Activated CD4-positive, alpha-beta memory T cell treated with anti-CD3 and anti-CD28 coated beads for 36 hours (primary cell): ENCODE results near the gene TMEM178B. TPM values are rescaled to one million over a fixed set of nuclear protein-coding genes. Genes with fewer than 3 reads are reported as not detected.
"Not testable (repeated sequence)": the region's sequence is repeated elsewhere in the genome, so short reads cannot be mapped to it uniquely, and the experiment has no call there.

Source experiments
- CTCF ChIA-PET: fragments of 350-600 bp; sonication (Branson Sonifier 250); formaldehyde crosslinking; loops from one replicate; lab custom pipeline; 2021; ENCODE audit warnings: antibody characterized with exemption, inconsistent platforms; lab: Charles Lee
- POLR2A ChIA-PET: fragments of 350-600 bp; sonication (Branson Sonifier 250); formaldehyde crosslinking; loops from one replicate; lab custom pipeline; 2021; ENCODE audit warnings: antibody characterized with exemption; lab: Charles Lee
- DNase-seq: peaks from one replicate; pipeline ENCODE4 v3.0.0-alpha.2; 2020
- H3K27ac Mint-ChIP-seq: one replicate; pipeline ENCODE4 v1.8.0; 2021; ENCODE audit warnings: mixed read lengths
- H3K27me3 Mint-ChIP-seq: one replicate; pipeline ENCODE4 v1.8.0; 2021; ENCODE audit warnings: mixed read lengths
- H3K36me3 Mint-ChIP-seq: one replicate; pipeline ENCODE4 v1.8.0; 2021; ENCODE audit warnings: mixed read lengths
- H3K4me1 Mint-ChIP-seq: one replicate; pipeline ENCODE4 v1.8.0; 2021; ENCODE audit warnings: low read depth, mixed read lengths
- H3K4me3 Mint-ChIP-seq: one replicate; pipeline ENCODE4 v1.8.0; 2021; ENCODE audit warnings: mild to moderate bottlenecking, mixed read lengths
- H3K9me3 Mint-ChIP-seq: one replicate; pipeline ENCODE4 v1.8.0; 2021; ENCODE audit warnings: mixed read lengths
- intact Hi-C: fragments of 100-400 bp; cut with micrococcal nuclease; formaldehyde crosslinking; loops from one replicate; pipeline ENCODE4 v1.15.1; 2023
- total RNA-seq, 2 experiments: library from RNA; stranded (reverse); gene quantifications; one replicate each; pipeline ENCODE4 v1.2.3, GENCODE V29; 2021

The TMEM178B gene
- total RNA-seq, 2 experiments from 2014 or later: 0.58 to 0.81 TPM

DNA sequence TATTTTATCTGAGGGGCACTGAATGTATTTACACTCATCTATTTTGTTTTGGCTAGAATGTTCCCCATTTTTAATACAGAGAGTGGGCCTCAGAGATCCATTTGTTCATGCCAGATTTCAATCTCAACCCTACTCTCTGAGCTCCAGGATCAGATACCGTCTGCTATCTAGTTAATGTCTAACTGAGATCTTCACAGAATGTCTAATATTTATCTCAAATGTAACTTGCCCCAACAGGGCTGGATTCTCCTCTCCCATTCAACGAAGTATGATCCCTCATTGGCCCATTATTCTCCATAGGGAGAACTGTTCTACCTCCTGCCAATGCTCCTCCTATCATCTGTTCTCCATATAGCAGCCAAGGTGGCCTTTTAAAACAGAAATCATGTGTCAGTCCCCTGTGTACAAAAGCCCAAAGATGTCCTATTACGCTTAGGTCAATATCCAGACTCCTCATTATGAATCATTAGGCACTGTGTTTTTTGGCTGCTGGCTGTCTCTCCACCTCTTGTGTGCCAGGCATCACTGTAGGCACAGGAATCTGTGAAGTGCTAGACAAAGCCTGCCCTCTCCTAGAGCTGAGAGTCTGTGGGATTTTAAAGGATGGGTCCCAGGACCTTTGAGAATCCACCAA lies 308.0 kb downstream of the TMEM178B start:
- Mint-ChIP-seq H3K4me3 (no peak overlapping the region), H3K36me3 (no peaks in the 10 kb centered on the region), H3K4me1 (no peaks in the 10 kb centered on the region), H3K27me3 (peaks cover 11% of the 10 kb centered on the region), H3K9me3 (no peaks in the 10 kb centered on the region), H3K27ac (no peak overlapping the region)
- ChIA-PET POLR2A (no interaction called here), CTCF (no interaction called here)
- intact Hi-C loops: no loop called here
- no peak for DNase-seq

DNA sequence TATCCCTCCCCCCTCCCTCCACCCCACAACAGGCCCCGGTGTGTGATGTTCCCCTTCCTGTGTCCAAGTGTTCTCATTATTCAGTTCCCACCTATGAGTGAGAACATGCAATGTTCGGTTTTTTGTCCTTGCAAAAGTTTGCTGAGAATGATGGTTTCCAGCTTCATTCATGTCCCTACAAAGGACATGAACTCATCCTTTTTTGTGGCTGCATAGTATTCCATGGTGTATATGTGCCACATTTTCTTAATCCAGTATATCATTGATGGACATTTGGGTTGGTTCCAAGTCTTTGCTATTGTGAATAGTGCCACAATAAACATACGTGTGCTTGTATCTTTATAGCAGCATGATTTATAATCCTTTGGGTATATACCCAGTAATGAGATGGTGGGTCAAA lies 309.5 kb downstream of the TMEM178B start:
- DNase-seq, H3K27ac Mint-ChIP-seq, H3K9me3 Mint-ChIP-seq, intact Hi-C loops, H3K36me3 Mint-ChIP-seq, H3K4me3 Mint-ChIP-seq, CTCF ChIA-PET, H3K4me1 Mint-ChIP-seq, POLR2A ChIA-PET: not testable (repeated sequence)
- peaks cover 14% of the 10 kb centered on the region for H3K27me3 Mint-ChIP-seq

DNA sequence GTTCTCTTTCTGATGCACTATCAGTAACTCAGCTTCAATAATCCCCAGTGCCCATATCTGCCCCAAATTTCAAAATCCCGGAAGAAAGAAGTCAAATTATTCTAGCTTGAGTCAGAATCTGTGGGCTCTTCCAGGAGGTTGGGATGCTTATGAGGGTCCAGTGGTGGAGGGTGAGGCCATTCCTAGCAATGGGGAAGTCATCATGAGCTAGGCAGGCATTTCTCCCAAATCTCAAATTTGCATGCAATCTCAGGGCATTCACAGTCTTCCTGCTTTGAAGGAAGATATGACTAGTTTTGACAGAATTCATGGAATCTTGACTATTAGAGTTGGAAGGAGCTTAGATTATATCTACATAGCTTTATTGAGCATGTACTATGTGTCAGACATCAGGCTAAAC lies 313.0 kb downstream of the TMEM178B start:
- CTCF ChIA-PET: no interaction called here
- Mint-ChIP-seq H3K36me3 (no peaks in the 10 kb centered on the region), H3K27ac (no peak overlapping the region), H3K9me3 (no peaks in the 10 kb centered on the region), H3K4me1 (no peaks in the 10 kb centered on the region), H3K27me3 (peaks cover 14% of the 10 kb centered on the region), H3K4me3 (no peak overlapping the region)
- intact Hi-C loops: no loop called here
- POLR2A ChIA-PET: no interaction called here
- no peak for DNase-seq

DNA sequence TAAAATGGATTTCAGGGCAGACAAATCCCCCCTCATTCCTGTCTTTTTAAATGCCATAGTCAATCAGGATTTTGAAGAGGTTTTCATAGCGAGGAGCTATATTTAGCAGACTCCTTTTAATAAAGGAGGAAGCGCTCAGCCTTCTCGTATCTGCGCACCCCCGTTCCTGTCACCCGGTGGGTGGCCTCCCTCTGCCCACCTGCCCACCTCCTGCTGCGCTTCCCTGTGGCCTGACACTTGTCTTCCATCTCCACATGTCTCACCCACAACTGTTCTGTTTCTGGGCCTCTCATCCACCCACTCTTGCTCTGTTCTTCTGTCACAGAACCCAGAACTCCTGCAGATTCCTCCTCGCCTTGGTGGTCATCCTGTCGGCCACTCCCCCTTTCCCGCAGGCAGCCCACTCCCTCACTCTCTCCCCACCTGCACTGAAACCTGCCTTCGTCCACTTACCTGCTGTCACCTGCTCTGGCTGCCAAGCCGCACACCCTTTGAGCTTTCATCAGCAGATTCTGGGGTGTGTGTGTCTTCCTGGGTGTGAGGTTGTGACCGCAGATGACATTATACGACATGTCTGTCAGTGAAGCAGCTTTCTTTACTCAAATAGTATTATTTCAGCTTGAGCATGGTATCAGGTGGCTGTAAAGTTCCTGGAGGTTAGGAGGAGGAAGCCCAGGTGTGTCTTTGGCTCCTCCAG lies 313.8 kb downstream of the TMEM178B start:
- ChIA-PET POLR2A (no interaction called here), CTCF (interaction anchor here (0.7 kb wide), 1 partner anchor 14 kb away, joined by 3 read pairs; no protein-coding TSS in a partner anchor)
- Mint-ChIP-seq H3K4me3 (no peak overlapping the region), H3K36me3 (no peaks in the 10 kb centered on the region), H3K4me1 (no peaks in the 10 kb centered on the region), H3K9me3 (no peaks in the 10 kb centered on the region), H3K27ac (no peak overlapping the region), H3K27me3 (peaks cover 14% of the 10 kb centered on the region)
- no peak for DNase-seq
- intact Hi-C loops: no loop called here

DNA sequence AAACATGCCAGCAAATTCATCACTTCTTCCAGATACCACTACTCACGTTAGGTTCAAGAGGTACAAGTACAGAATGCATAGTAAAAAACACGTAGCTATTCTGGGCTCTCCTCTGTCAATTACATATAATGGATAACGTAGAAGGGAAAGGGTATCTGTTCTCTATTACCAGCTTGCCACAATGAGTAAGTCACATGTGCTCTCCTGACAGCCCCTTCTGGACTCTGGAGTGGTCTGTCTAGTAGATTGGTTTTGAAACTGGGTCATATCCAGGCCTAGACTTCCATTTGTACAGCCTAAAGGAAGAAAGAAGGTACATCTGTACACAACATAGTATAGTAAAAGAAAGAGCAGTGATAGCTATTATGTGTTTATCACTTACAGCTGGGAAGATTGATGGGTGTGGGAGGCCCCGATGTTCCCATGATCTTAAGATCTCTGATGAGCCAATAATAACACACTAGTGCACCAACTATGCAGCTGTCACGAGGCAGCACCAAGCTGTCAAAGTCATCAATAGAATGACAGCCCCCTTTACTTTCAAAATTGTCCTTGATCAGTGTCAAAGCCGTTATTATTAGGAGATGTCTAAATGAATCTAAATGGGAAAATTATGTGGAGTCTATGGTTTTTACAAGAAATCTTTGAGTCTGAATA lies 315.4 kb downstream of the TMEM178B start:
- Mint-ChIP-seq H3K27ac (no peak overlapping the region), H3K4me3 (no peak overlapping the region), H3K4me1 (no peaks in the 10 kb centered on the region), H3K36me3 (no peaks in the 10 kb centered on the region), H3K9me3 (no peaks in the 10 kb centered on the region), H3K27me3 (peaks cover 13% of the 10 kb centered on the region)
- intact Hi-C loops: no loop called here
- no peak for DNase-seq
- ChIA-PET CTCF (no interaction called here), POLR2A (no interaction called here)

DNA sequence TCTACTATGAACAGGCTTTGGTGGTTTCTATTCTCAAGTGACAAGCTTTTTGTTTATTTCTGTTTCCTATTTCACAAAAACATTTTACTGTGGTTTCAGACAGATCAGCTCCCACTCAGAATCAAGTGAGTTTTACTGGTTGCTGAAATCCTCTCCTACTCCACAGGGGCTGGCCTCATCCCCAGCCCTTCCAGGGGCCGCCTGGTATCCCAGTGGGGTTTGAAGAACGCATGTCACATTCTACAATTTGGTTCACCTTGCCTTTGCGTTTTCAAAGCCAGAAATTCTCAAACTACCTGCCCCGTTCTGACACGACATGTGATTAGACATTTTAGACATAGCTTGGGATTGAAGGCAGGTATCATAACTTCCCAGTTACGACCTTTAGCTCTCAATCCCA lies 316.5 kb downstream of the TMEM178B start:
- Mint-ChIP-seq H3K27ac (no peak overlapping the region), H3K27me3 (peaks cover 9% of the 10 kb centered on the region), H3K9me3 (no peaks in the 10 kb centered on the region), H3K4me3 (no peak overlapping the region), H3K36me3 (no peaks in the 10 kb centered on the region), H3K4me1 (no peaks in the 10 kb centered on the region)
- POLR2A ChIA-PET: no interaction called here
- intact Hi-C loops: no loop called here
- CTCF ChIA-PET: no interaction called here
- DNase-seq: no peak

DNA sequence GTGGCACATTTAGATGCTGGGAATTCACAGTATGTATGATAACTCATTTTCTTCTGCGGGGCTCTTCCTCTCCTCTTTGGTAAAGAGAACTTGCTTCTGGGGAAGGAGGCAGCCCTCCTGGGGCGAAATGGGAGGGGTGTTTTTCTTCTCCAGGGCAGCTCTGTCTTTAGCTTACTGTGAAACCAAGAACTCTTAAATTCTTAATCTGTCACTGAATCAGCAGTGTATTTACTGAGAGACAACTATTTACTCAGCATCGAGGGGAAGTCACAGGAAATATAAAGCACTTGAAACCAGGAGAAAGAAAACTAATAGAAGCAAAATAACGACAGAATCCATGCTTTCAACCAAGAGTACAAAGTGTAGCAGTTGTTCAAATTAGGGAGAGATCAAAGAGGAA lies 319.2 kb downstream of the TMEM178B start:
- ChIA-PET CTCF (no interaction called here), POLR2A (no interaction called here)
- Mint-ChIP-seq H3K4me3 (no peak overlapping the region), H3K27me3 (peaks cover 2% of the 10 kb centered on the region), H3K36me3 (no peaks in the 10 kb centered on the region), H3K27ac (no peak overlapping the region), H3K4me1 (no peaks in the 10 kb centered on the region), H3K9me3 (no peaks in the 10 kb centered on the region)
- intact Hi-C loops: no loop called here
- DNase-seq: no peak

DNA sequence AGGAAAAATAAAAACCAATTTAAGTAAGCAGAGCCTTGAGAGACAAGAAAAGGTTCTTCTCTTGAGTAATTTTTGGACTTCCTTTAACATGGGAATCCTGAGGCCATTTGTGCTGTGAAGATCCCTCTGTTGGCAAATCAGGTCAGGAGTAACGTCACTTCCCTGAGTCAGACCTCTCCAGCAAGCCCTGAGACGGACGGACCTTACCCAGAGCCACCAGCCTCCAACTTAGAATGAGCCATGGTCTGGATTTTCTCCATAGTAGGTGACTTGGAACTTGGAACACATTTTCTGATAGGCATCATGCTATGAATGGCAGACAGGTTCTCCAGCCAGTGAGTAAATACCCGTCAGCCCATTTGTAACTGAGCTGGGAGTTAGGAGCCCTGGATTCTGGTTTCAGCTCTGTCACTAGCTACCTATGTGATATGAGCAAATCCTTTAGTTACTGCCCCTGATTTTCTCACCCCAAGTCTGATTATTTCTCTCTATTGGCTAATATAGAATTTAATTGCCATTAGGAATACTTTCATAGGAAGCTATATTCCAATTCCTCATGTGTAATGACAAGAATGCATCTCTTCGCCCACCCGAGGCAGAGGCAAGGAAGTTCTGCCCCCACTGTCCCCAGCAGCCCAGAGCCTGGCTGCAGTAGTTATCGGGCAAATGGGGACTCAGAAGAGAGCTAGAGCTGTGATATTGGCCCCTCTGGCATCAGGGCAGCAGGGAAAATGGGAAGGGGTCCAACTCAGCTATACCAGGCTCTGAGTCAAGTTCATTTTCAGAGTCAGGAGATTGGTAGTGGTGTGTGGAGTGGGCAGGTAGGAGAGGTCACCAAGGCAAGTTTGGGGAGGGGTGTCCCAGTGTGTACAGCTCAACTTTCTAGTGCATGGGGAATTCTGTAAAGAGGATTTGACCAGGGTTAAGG lies 323.6 kb downstream of the TMEM178B start:
- no peaks in the 10 kb centered on the region for H3K36me3 Mint-ChIP-seq
- ChIA-PET POLR2A (no interaction called here), CTCF (interaction anchor here (0.6 kb wide), 1 partner anchor 184 kb away, joined by 3 read pairs; no protein-coding TSS in a partner anchor)
- intact Hi-C loops: no loop called here
- no peaks in the 10 kb centered on the region for H3K9me3 Mint-ChIP-seq
- no peak overlapping the region for H3K27ac Mint-ChIP-seq
- H3K27me3 Mint-ChIP-seq: peaks cover 2% of the 10 kb centered on the region
- no peaks in the 10 kb centered on the region for H3K4me1 Mint-ChIP-seq
- DNase-seq: no peak
- no peak overlapping the region for H3K4me3 Mint-ChIP-seq

DNA sequence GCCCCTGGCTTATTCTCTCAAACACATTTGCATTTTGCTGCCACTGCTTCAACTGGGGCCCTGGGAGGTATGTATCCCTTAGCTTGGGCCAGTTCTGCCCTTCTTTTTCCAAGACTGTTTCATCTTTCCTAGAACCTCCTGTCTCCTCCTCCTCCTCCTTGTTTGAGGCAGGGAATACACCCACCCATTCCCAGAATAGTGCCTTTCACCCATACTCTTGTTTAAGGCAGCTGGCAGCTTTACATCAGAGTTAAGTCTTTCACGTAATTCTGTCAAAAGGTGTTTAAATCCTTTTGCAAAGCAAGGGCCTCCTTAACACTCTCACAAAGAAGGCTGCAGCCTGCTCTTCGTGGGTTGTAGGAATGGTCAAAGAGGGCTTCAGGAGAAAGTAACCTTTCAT lies 326.5 kb downstream of the TMEM178B start:
- no peak overlapping the region for H3K4me3 Mint-ChIP-seq
- no peaks in the 10 kb centered on the region for H3K36me3 Mint-ChIP-seq
- no peaks in the 10 kb centered on the region for H3K9me3 Mint-ChIP-seq
- H3K4me1 Mint-ChIP-seq: no peaks in the 10 kb centered on the region
- intact Hi-C loops: no loop called here
- no peak overlapping the region for H3K27ac Mint-ChIP-seq
- ChIA-PET POLR2A (no interaction called here), CTCF (no interaction called here)
- DNase-seq: no peak
- H3K27me3 Mint-ChIP-seq: peaks cover 2% of the 10 kb centered on the region

DNA sequence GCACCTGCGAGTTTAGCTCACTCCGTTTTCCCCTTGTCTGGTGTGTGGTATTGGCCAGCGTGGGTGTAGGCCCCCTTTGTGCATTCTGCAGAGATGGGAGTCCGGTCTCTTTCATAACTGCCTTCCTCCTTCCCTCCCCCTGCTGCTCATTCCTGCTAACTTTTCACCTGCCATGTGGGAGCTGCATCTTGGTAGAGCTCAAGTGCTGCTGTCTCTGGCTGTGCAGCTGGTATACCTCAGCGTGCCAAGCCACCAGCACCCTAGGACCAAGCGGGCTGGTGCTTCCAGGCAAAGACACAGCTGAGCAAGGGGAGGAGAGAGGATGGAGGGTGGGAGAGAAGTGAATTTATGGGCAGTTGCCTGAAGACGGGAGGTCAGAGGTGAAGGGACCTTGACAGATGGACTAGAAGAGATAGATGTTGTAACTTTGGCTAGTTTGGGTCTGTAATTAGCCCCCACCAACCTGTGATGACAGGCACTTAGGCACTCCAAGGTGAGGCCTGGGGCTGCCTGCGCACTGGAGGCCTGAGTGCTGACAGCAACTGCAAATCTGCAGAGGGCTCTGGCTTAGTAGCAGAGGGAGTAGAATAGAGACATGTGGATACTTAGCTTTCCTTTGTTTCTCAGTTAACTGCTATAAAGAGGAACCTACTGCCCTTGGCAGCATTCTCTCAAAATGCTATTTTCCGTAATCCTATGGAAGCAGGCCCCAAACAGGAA lies 328.6 kb downstream of the TMEM178B start:
- POLR2A ChIA-PET: no interaction called here
- H3K4me1 Mint-ChIP-seq: no peaks in the 10 kb centered on the region
- intact Hi-C loops: no loop called here
- H3K36me3 Mint-ChIP-seq: no peaks in the 10 kb centered on the region
- no peak for DNase-seq
- no peaks in the 10 kb centered on the region for H3K9me3 Mint-ChIP-seq
- H3K27me3 Mint-ChIP-seq: peaks cover 2% of the 10 kb centered on the region
- H3K27ac Mint-ChIP-seq: no peak overlapping the region
- CTCF ChIA-PET: interaction anchor here (0.6 kb wide), 1 partner anchor 419 kb away, joined by 5 read pairs; no protein-coding TSS in a partner anchor
- H3K4me3 Mint-ChIP-seq: no peak overlapping the region

DNA sequence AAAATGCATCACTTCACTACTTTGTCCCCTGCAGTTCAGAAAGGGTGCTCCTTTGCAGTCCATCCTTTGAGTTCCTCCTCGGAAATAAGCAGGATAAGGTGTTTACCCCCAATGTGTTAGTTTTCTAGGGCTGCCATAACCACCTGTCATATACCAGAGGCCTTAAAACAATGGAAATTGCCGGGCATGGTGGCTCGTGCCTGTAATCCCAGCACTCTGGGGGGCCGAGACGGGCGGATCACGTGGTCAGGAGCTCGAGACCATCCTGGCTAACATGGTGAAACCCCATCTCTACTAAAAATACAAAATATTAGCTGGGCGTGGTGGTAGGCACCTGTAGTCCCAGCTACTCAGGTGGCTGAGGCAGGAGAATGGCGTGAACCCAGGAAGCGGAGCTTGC lies 330.0 kb downstream of the TMEM178B start:
- H3K27me3 Mint-ChIP-seq, H3K9me3 Mint-ChIP-seq, H3K27ac Mint-ChIP-seq, POLR2A ChIA-PET, H3K36me3 Mint-ChIP-seq, DNase-seq, H3K4me1 Mint-ChIP-seq, CTCF ChIA-PET, intact Hi-C loops, H3K4me3 Mint-ChIP-seq: not testable (repeated sequence)
